Thymus (tissue), 14 donors: ENCODE results near the gene EIF4A2. TPM values are rescaled to one million over a fixed set of nuclear protein-coding genes. Genes with fewer than 3 reads are reported as not detected.

Source experiments
- DNase-seq, 9 donors: peaks; one replicate each; pipeline ENCODE4 v3.0.0-alpha.2; 2013; ENCODE audit warnings: low spot score in 9 of 9, low read depth in 6 of 9, missing footprints in 1 of 9
- H3K27ac ChIP-seq, 2 donors: one replicate each; pipeline ENCODE4 v1.5.1; 2013; ENCODE audit warnings: control low read depth in 1 of 2, low read depth in 1 of 2, low read length in 1 of 2, mild to moderate bottlenecking in 1 of 2, moderate library complexity in 1 of 2
- H3K27me3 ChIP-seq, 2 donors: one replicate each; pipeline ENCODE4 v1.5.1; 2013; ENCODE audit warnings: low read length in 1 of 2; ENCODE audit not compliant: control insufficient read depth in 2 of 2, insufficient read depth in 1 of 2
- H3K36me3 ChIP-seq, 2 donors: one replicate each; pipeline ENCODE4 v1.5.1; 2013; ENCODE audit warnings: low read length in 1 of 2, mild to moderate bottlenecking in 1 of 2, moderate library complexity in 1 of 2; ENCODE audit not compliant: control insufficient read depth in 2 of 2, insufficient read depth in 2 of 2
- H3K4me1 ChIP-seq, 2 donors: one replicate each; pipeline ENCODE4 v1.5.1; 2013; ENCODE audit warnings: low read length in 2 of 2; ENCODE audit not compliant: control insufficient read depth in 2 of 2, insufficient read depth in 2 of 2
- H3K4me3 ChIP-seq, 2 donors: one replicate each; pipeline ENCODE4 v1.5.1; 2013; ENCODE audit warnings: low read length in 2 of 2, control low read depth in 1 of 2, mild to moderate bottlenecking in 1 of 2
- H3K9me3 ChIP-seq, 2 donors: one replicate each; pipeline ENCODE4 v1.5.1; 2013; ENCODE audit warnings: low read length in 1 of 2, mild to moderate bottlenecking in 1 of 2; ENCODE audit not compliant: control insufficient read depth in 2 of 2, insufficient read depth in 1 of 2
- WGBS: extraction: QIAGEN DNeasy Blood & Tissue Kit; methylation state at CpG from one replicate; pipeline ENCODE4 v1.1.7; 2013; 5-methylcytosine and 5-hydroxymethylcytosine counted together
- long read RNA-seq, 10 donors: transcript quantifications; one replicate each; lab custom pipeline, GENCODE V29; 2026
- polyA plus RNA-seq: library from polyadenylated mRNA; stranded (reverse); fragments of 200-250 nt; gene quantifications from one replicate; pipeline ENCODE4 v1.2.3, GENCODE V29; 2013
- total RNA-seq: library from RNA; stranded (reverse); fragments of 120-200 nt; gene quantifications from one replicate; pipeline ENCODE4 v1.2.4, GENCODE V29; 2013
- donor health status: healthy.

Gene EIF4A2
- 530 TPM for total RNA-seq
- polyA plus RNA-seq = 595 TPM
- long read RNA-seq, donor 1, transcript EIF4A2-201 (11 exons, 1,919 nt) = major isoform, 10 of 16 reads
- long read RNA-seq, donor 1, partial matches to known transcripts = 0 of 16 reads
- long read RNA-seq, donor 1, other reads (novel, unspliced or antisense) = 0 of 16 reads
- long read RNA-seq, donor 2 = 0 reads
- long read RNA-seq, donor 3, full-length matches to known transcripts = 159 of 236 reads
- long read RNA-seq, donor 3, partial matches to known transcripts = 63 of 236 reads
- long read RNA-seq, donor 3, other reads (novel, unspliced or antisense) = 14 of 236 reads
- long read RNA-seq, donor 4, full-length matches to known transcripts = 63 of 121 reads
- long read RNA-seq, donor 4, partial matches to known transcripts = 58 of 121 reads
- long read RNA-seq, donor 4, other reads (novel, unspliced or antisense) = 0 of 121 reads
- long read RNA-seq, donor 5, transcript EIF4A2-208 (4 exons, 600 nt) = minor isoform, 14 of 342 reads
- long read RNA-seq, donor 5, transcript EIF4A2-203 (10 exons, 1,751 nt) = minor isoform, 31 of 342 reads
- long read RNA-seq, donor 5, transcript EIF4A2-205 (11 exons, 1,889 nt) = minor isoform, 47 of 342 reads
- long read RNA-seq, donor 5, transcript EIF4A2-201 (11 exons, 1,919 nt) = major isoform, 111 of 342 reads
- long read RNA-seq, donor 5, partial matches to known transcripts = 74 of 342 reads
- long read RNA-seq, donor 5, other reads (novel, unspliced or antisense) = 25 of 342 reads
- long read RNA-seq, donor 6, transcript EIF4A2-203 (10 exons, 1,751 nt) = minor isoform, 28 of 164 reads
- long read RNA-seq, donor 6, transcript EIF4A2-207 (10 exons, 1,729 nt) = minor isoform, 6 of 164 reads
- long read RNA-seq, donor 6, transcript EIF4A2-201 (11 exons, 1,919 nt) = major isoform, 78 of 164 reads
- long read RNA-seq, donor 6, transcript EIF4A2-205 (11 exons, 1,889 nt) = minor isoform, 24 of 164 reads
- long read RNA-seq, donor 6, partial matches to known transcripts = 15 of 164 reads
- long read RNA-seq, donor 6, other reads (novel, unspliced or antisense) = 0 of 164 reads
- long read RNA-seq, donor 7, full-length matches to known transcripts = 217 of 330 reads
- long read RNA-seq, donor 7, partial matches to known transcripts = 58 of 330 reads
- long read RNA-seq, donor 7, other reads (novel, unspliced or antisense) = 55 of 330 reads
- long read RNA-seq, donor 8, transcript EIF4A2-201 (11 exons, 1,919 nt) = major isoform, 30 of 57 reads
- long read RNA-seq, donor 8, transcript EIF4A2-205 (11 exons, 1,889 nt) = minor isoform, 12 of 57 reads
- long read RNA-seq, donor 8, partial matches to known transcripts = 8 of 57 reads
- long read RNA-seq, donor 8, other reads (novel, unspliced or antisense) = 0 of 57 reads
- long read RNA-seq, donor 9, transcript EIF4A2-203 (10 exons, 1,751 nt) = minor isoform, 5 of 67 reads
- long read RNA-seq, donor 9, transcript EIF4A2-201 (11 exons, 1,919 nt) = major isoform, 26 of 67 reads
- long read RNA-seq, donor 9, transcript EIF4A2-205 (11 exons, 1,889 nt) = minor isoform, 15 of 67 reads
- long read RNA-seq, donor 9, partial matches to known transcripts = 0 of 67 reads
- long read RNA-seq, donor 9, other reads (novel, unspliced or antisense) = 10 of 67 reads
- long read RNA-seq, donor 10, transcript EIF4A2-203 (10 exons, 1,751 nt) = minor isoform, 11 of 93 reads
- long read RNA-seq, donor 10, transcript EIF4A2-207 (10 exons, 1,729 nt) = minor isoform, 6 of 93 reads
- long read RNA-seq, donor 10, transcript EIF4A2-201 (11 exons, 1,919 nt) = major isoform, 40 of 93 reads
- long read RNA-seq, donor 10, transcript EIF4A2-205 (11 exons, 1,889 nt) = minor isoform, 9 of 93 reads
- long read RNA-seq, donor 10, partial matches to known transcripts = 10 of 93 reads
- long read RNA-seq, donor 10, other reads (novel, unspliced or antisense) = 6 of 93 reads

GRCh38 chr3:186783058-186783730, at the start of gene EIF4A2:
EIF4A2 (plus strand) TSS chr3:186783577; CDS start chr3:186783611, 34 bp downstream.
- H3K27me3 ChIP-seq = peaks cover 0 to 4% of the 10 kb centered on the region in 2 donors
- peaks cover 34 to 41% of the 10 kb centered on the region in 2 donors for H3K36me3 ChIP-seq
- peak within 1 kb of the TSS; percentile 92 to 99 for H3K27ac ChIP-seq
- peak; percentile 81 to 95 (median 90) for DNase-seq
- H3K4me3 ChIP-seq = peak within 1 kb of the TSS; percentile 68 to 95
- H3K9me3 ChIP-seq = peaks cover 0 to 3% of the 10 kb centered on the region in 2 donors
- WGBS = under 1% methylated on average over 60 of the region's 60 CpGs
- H3K4me1 ChIP-seq = peaks cover 18 to 20% of the 10 kb centered on the region in 2 donors

DNA sequence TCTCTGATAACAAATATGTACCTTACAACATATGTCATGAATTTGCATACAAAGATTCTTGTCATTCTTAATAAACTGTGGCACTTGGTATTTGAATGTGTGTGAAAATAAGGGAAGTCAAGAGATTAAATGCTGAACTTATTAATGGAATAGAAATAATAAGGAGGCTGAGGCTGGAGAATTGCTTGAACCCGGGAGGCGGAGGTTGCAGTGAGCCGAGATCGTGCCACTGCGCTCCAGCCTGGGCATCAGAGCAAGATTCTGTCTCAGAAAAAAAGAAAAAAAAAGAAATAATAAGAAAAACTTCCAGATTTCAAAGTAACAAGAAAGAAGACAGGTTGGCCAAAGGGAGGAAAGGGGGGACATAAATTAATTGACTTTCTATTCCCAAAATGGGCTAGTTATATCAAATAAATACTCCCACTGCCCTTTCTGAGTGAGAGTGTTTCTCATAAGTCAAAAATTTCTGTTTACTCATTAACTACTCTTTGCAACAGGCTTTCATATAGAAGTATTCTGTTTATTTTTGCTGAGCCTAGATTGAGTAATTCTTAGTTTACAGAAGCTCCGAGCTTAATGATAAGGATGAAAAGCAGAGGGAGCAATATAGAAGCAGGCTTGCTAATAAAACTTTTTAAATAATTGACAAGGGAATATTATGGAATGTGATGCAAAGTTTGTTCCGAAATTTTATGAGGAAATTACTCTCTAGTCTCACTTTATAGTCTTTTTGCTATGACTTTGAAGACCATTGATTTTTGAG, 40.6 kb upstream of the EIF4A2 start:
- DNase-seq = no peak
- Histone ChIP-seq H3K4me3 (no peak overlapping the region), H3K27ac (no peak overlapping the region), H3K36me3 (no peaks in the 10 kb centered on the region), H3K9me3 (no peaks in the 10 kb centered on the region), H3K4me1 (peaks cover 0 to 3% of the 10 kb centered on the region in 2 donors), H3K27me3 (no peaks in the 10 kb centered on the region)
- WGBS = 90% methylated on average over 7 of the region's 7 CpGs

- no peak for DNase-seq
- WGBS = 90% methylated on average over 3 of the region's 3 CpGs
- no peak overlapping the region for H3K4me3 ChIP-seq
- H3K27ac ChIP-seq = no peak overlapping the region
- H3K36me3 ChIP-seq = no peaks in the 10 kb centered on the region
- peaks cover 0 to 3% of the 10 kb centered on the region in 2 donors for H3K4me1 ChIP-seq
- H3K9me3 ChIP-seq = no peaks in the 10 kb centered on the region
- no peaks in the 10 kb centered on the region for H3K27me3 ChIP-seq
Observed at GRCh38 chr3:186743666-186744065, 39.7 kb upstream of the EIF4A2 start.

DNA sequence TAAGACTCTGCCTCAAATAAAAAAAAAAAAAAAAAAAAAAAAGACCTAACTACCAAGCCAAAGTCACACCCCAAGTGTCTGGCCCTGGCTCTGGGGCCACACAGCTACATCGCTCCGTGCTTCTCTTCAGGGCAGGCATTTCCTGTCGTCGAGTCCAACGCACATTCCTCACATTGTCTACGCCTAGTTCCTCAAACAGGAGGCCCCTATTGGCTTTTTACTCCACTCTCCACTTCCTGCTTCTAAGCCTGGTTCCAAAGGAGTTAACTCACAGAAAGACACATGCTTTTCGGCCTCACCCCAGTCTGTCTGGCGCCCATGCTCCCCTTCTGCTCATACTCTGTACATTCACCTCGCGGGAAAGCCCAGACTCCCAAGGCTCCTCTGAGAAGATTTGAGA, 37.4 kb upstream of the EIF4A2 start:
- Histone ChIP-seq H3K4me3 (no peak overlapping the region), H3K27me3 (no peaks in the 10 kb centered on the region), H3K36me3 (no peaks in the 10 kb centered on the region), H3K27ac (no peak overlapping the region), H3K4me1 (peaks cover 0 to 3% of the 10 kb centered on the region in 2 donors), H3K9me3 (no peaks in the 10 kb centered on the region)
- 27% methylated on average over 10 of the region's 10 CpGs for WGBS
- peak in 7 of 9 donors; percentile 2 to 54 (median 11) for DNase-seq

DNA sequence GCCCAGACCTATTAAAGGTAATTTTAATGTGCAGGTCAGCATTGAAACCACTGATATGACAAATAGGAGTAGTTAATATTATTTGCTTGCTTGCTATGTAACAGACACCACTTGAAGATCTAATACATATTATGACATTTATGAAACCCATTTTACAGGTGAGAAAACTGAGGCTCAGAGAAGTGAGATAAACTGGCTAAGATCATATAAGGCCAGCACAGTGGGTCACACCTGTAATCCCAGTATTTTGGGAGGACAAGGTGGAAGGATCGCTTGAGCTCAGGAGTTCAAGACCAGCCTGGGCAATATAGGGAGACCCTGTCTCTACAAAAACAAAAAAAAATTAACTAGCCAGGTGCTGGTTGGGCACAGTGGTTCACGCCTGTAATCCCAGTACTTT, 33.1 kb upstream of the EIF4A2 start:
- H3K4me3 ChIP-seq = no peak overlapping the region
- no peak overlapping the region for H3K27ac ChIP-seq
- no peak for DNase-seq
- peaks cover 0 to 3% of the 10 kb centered on the region in 2 donors for H3K4me1 ChIP-seq
- H3K27me3 ChIP-seq = no peaks in the 10 kb centered on the region
- no peaks in the 10 kb centered on the region for H3K9me3 ChIP-seq
- H3K36me3 ChIP-seq = no peaks in the 10 kb centered on the region
- WGBS = over 99% methylated on average over 2 of the region's 2 CpGs

GRCh38 chr3:186751480-186751879, 31.9 kb upstream of the EIF4A2 start:
- no peak overlapping the region for H3K27ac ChIP-seq
- no peak overlapping the region for H3K4me3 ChIP-seq
- H3K4me1 ChIP-seq = no peaks in the 10 kb centered on the region
- H3K36me3 ChIP-seq = no peaks in the 10 kb centered on the region
- WGBS = 93% methylated on average over 3 of the region's 3 CpGs
- no peak for DNase-seq
- H3K9me3 ChIP-seq = no peaks in the 10 kb centered on the region
- no peaks in the 10 kb centered on the region for H3K27me3 ChIP-seq

DNA sequence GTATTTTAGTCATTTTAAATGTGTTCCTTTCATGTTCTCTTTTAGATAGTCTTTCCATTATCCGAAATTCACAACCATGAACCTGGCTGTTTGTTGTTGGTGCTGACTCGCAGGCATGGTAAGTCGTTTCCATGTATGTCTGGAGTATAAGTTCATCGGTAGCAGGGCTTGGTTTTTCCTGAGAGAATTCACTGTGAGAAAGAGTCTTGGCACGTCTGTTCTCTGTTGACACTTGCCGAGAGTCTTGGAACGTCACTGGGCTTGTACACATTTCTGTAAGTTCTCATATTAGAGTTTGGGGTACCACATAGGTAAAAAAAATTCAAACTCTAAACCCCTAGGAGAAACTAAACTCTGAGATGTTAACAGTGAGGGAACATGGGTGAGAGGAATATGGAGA, 29.4 kb upstream of the EIF4A2 start:
- DNase-seq = no peak
- Histone ChIP-seq H3K4me1 (no peaks in the 10 kb centered on the region), H3K27ac (no peak overlapping the region), H3K36me3 (no peaks in the 10 kb centered on the region), H3K4me3 (no peak overlapping the region), H3K27me3 (no peaks in the 10 kb centered on the region), H3K9me3 (no peaks in the 10 kb centered on the region)
- WGBS = 85% methylated on average over 7 of the region's 7 CpGs
